ENCODE measurements around the gene MED15. TPM values are rescaled to one million over a fixed set of nuclear protein-coding genes. Genes with fewer than 3 reads are reported as not detected.

The MED15 gene
- total RNA-seq, 6 donors from 2014 or later, result 64.2 to 170 (median 123) TPM

DNA sequence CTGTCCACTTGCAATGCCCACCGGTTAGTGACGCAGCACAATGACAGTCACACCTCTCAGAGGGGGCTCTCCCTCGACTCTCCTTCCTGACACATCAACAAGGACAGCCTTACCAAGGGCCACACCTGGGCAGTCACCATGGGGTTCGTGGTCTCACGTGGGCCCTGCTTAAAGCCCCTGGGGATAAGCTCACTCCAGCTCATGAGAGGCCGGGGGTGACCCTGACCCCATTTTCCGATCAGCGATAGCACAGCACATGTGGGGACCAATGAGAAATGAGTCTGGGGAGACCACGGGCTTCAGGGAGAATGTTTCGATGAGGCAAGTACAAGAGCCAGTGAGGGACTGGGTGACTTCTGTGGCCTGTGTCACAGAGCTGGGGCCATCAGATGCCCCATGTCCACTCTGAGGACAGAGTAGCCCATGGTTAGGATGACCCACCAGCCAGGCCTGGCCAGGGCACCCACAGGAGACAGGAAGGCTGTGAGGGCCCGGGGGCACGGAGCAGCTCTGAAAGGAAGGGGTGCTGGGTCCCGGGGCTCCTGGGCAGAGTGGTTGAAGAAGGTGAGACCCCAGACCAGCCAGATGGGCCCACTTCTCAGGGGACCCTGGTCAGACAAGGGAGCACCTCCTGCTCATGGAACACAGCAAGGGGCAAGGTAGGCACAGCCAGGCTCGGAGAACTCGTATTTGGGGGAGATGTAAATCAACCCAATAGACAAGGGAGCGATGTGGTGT, 128.8 kb downstream of the MED15 start:
- Histone ChIP-seq H3K9me3 (no peaks in the 10 kb centered on the region), H3K36me3 (no peaks in the 10 kb centered on the region), H3K27me3 (no peaks in the 10 kb centered on the region), H3K27ac (no peak overlapping the region), H3K4me3 (no peak overlapping the region), H3K4me1 (peaks cover 0 to 5% (median 0%) of the 10 kb centered on the region in 4 donors)
- no peak for DNase-seq
- no peak for TF ChIP-seq POLR2AphosphoS5 (IDR thresholded peaks at IDR 0.05)
- no peak for ATAC-seq (ENCODE audit: low FRiP score in 2 of 2)
- 88 to 89% methylated on average over 14 to 16 of the region's 16 CpGs for WGBS, 2 donors

DNA sequence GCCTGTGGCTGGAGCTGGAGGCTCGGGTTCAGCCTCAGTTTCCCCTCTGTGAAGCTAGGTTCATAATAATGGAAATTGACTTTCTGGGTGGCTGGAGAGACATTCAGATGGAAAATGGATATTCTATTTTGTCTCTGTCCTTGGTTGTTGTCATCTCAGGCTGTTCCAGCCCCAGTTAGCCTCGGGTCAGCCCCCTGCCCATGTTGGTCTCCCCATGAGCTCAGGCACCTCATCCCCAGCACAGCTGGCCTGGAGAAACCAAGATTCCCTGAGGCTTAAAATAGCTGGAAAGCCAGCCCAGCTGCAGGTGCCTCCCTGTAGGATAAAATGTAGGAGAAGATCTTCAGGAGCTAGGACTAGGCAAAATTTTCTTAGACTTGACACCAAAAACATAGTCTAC, 129.5 kb downstream of the MED15 start:
- WGBS, 2 donors, result 88 to 92% methylated on average over 1 to 2 of the region's 2 CpGs
- no peak overlapping the region for H3K27ac ChIP-seq

More for the DNA sequence above, 129.5 kb downstream of the MED15 start:
- Histone ChIP-seq H3K4me3 (no peak overlapping the region), H3K4me1 (no peaks in the 10 kb centered on the region), H3K36me3 (no peaks in the 10 kb centered on the region), H3K9me3 (no peaks in the 10 kb centered on the region), H3K27me3 (no peaks in the 10 kb centered on the region)
- DNase-seq (no peak), ATAC-seq (ENCODE audit: low FRiP score in 2 of 2) (no peak)
- no peak for TF ChIP-seq EP300 (IDR thresholded peaks at IDR 0.05)
- no peak for TF ChIP-seq POLR2A (IDR thresholded peaks at IDR 0.05)
- no peak for TF ChIP-seq POLR2AphosphoS5 (IDR thresholded peaks at IDR 0.05)
- TF ChIP-seq, protein P1, sequence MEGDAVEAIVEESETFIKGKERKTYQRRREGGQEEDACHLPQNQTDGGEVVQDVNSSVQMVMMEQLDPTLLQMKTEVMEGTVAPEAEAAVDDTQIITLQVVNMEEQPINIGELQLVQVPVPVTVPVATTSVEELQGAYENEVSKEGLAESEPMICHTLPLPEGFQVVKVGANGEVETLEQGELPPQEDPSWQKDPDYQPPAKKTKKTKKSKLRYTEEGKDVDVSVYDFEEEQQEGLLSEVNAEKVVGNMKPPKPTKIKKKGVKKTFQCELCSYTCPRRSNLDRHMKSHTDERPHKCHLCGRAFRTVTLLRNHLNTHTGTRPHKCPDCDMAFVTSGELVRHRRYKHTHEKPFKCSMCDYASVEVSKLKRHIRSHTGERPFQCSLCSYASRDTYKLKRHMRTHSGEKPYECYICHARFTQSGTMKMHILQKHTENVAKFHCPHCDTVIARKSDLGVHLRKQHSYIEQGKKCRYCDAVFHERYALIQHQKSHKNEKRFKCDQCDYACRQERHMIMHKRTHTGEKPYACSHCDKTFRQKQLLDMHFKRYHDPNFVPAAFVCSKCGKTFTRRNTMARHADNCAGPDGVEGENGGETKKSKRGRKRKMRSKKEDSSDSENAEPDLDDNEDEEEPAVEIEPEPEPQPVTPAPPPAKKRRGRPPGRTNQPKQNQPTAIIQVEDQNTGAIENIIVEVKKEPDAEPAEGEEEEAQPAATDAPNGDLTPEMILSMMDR (IDR thresholded peaks at IDR 0.05), result no peak

Small RNAs within 50 kb of the gene (small RNA-seq; reads per million reads assigned to genes)
- gene IGLL4P (0 reads per million in 4 donors), gene RF00019 (0 reads per million in 4 donors), gene RN7SL812P (0 reads per million in 4 donors), gene RNY1P9 (0 reads per million in 4 donors)

Other genes with a start within 250 kb of the MED15 start
- gene RTN4R, start 239.3 kb upstream of the MED15 start, total RNA-seq, result 10 to 100 TPM in 2 of 6 donors, 1 to 10 TPM in 4; 2.6 to 13.0 (median 9.0) TPM
- 10 to 100 TPM; 36.7 to 62.2 (median 41.9) TPM for gene DGCR6L, start 187.6 kb upstream of the MED15 start, total RNA-seq
- 10 to 100 TPM in 5 of 6 donors, 1 to 10 TPM in 1; 8.9 to 26.2 (median 12.7) TPM for gene ZNF74, start 113.5 kb upstream of the MED15 start, total RNA-seq
- 10 to 100 TPM; 10.1 to 36.7 (median 16.1) TPM for gene SCARF2, start 69.8 kb upstream of the MED15 start, total RNA-seq
- gene KLHL22, start 11.8 kb upstream of the MED15 start, total RNA-seq, result 10 to 100 TPM; 17.5 to 48.2 (median 22.7) TPM